ENCODE data around the gene NFIA.

DNA sequence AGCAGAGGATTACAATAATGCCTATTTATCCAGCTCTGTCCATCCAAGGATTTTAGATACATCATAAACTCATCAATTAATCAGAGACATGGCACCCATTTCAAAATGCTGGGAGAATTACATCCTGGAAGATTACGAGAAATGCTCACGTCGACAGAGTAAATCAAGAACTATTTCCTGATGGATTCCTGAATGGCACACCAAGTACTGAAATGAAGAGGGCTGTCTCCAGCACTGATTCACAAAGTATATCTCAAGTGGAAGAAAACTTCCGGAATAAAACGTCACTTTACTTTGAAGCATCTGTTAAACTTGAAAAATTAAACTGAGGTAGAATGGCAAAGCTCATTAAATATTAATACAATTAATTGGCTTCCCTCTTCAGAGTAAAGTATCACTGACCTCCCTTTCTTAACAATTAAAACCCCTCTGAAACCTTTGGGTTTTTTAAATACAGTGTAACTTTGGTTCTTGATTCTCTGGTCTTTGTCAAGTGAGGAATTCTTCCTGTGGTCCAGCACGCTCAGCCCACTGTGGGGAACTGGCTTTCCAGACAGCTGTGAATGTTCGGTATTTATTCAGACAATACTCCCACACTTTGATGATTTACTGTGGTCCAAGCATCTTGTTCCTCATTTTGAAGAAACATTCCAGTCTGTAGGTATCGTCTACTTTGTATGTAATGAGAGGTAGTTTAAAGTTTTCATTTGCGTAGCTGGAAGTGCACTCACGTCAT, 288.0 kb downstream of the NFIA start:
- no peak for TF ChIP-seq CTCF (conservative IDR thresholded peaks at IDR 0.05; ENCODE audit: low read length)
- TF ChIP-seq EZH2phosphoT487 (IDR thresholded peaks at IDR 0.05; ENCODE audit: borderline replicate concordance), result no peak

Data from Loucy (cell line).